HG02759 (cell line): ENCODE measurements around the gene GRM2.

Experiments
- ATAC-seq: cut with Tn5 transposase; IDR thresholded peaks from one replicate; pipeline ENCODE4 v1.9.1; 2021; ENCODE audit warnings: mild to moderate bottlenecking, moderate library complexity; ENCODE audit not compliant: unreplicated experiment

Gene GRM2

GRCh38 chr3:51706788-51707731 is at the start of gene GRM2:
GRM2 (plus strand) TSS chr3:51707068; CDS start chr3:51708984, 1,916 bp downstream.
- no peak for ATAC-seq

- no peak for ATAC-seq
These were observed 49.6 kb upstream of the GRM2 start for GRCh38 chr3:51657234-51657633.

GRCh38 chr3:51659942-51660341 is 46.9 kb upstream of the GRM2 start:
- ATAC-seq, result no peak

- ATAC-seq, result no peak
These were observed 44.4 kb upstream of the GRM2 start for GRCh38 chr3:51662456-51662855.

- no peak for ATAC-seq
These were observed 38.1 kb upstream of the GRM2 start for GRCh38 chr3:51668756-51669155.

GRCh38 chr3:51669241-51670052 is 37.4 kb upstream of the GRM2 start:
- ATAC-seq, result no peak

GRCh38 chr3:51670053-51670822 is 36.6 kb upstream of the GRM2 start:
- ATAC-seq, result no peak

GRCh38 chr3:51670823-51671733 is 35.8 kb upstream of the GRM2 start, which contains the start of gene TEX264:
TEX264 (plus strand) TSS chr3:51671252; CDS start chr3:51674305, 3,053 bp downstream.
- peak; percentile 81 for ATAC-seq

GRCh38 chr3:51671734-51672475 is 35.0 kb upstream of the GRM2 start:
- peak; percentile 37 for ATAC-seq

GRCh38 chr3:51673181-51673801 is 33.6 kb upstream of the GRM2 start:
- ATAC-seq, result no peak

GRCh38 chr3:51673802-51674654 is 32.8 kb upstream of the GRM2 start:
- ATAC-seq, result no peak

- ATAC-seq, result no peak
These were observed 31.7 kb upstream of the GRM2 start for GRCh38 chr3:51675201-51675611.

- ATAC-seq, result no peak
These were observed 30.7 kb upstream of the GRM2 start for GRCh38 chr3:51676102-51676640.

GRCh38 chr3:51677358-51677757 is 29.5 kb upstream of the GRM2 start:
- ATAC-seq, result no peak

- no peak for ATAC-seq
These were observed 28.7 kb upstream of the GRM2 start for GRCh38 chr3:51678186-51678585.

- no peak for ATAC-seq
These were observed 28.2 kb upstream of the GRM2 start for GRCh38 chr3:51678641-51679040.

GRCh38 chr3:51679318-51679717 is 27.6 kb upstream of the GRM2 start:
- ATAC-seq, result no peak
